Neural cell (in vitro differentiated cells): ENCODE data around the gene SMC4. TPM values are rescaled to one million over a fixed set of nuclear protein-coding genes. Genes with fewer than 3 reads are reported as not detected.

Experiments
- H2AFZ ChIP-seq: fragments of 200-600, 300-800 bp; sonication (generic), shearing (Covaris generic); 2 replicates; pipeline ENCODE4 v1.6.0; 2014; ENCODE audit warnings: low read depth, mild to moderate bottlenecking, antibody characterized with exemption, low read length, moderate library complexity
- H3F3A ChIP-seq: fragments of 200-600 bp; shearing (Covaris generic); 2 replicates; pipeline ENCODE4 v1.6.1; 2016; ENCODE audit warnings: mild to moderate bottlenecking, moderate library complexity, mixed read lengths, antibody characterized with exemption, low read length; ENCODE audit not compliant: insufficient read depth, poor library complexity, severe bottlenecking
- H3K27ac ChIP-seq: fragments of 200-600, 300-800 bp; sonication (generic), shearing (Covaris generic); 2 replicates; pipeline ENCODE4 v1.5.1; 2014; ENCODE audit warnings: mild to moderate bottlenecking, low read length, moderate library complexity
- H3K27me3 ChIP-seq: fragments of 300-800, 200-600 bp; sonication (generic), shearing (Covaris generic); 2 replicates; pipeline ENCODE4 v1.6.0; 2014; ENCODE audit warnings: mild to moderate bottlenecking, low read depth, low read length, moderate library complexity; ENCODE audit not compliant: insufficient read depth
- H3K36me3 ChIP-seq: fragments of 300-800, 200-600 bp; sonication (generic), shearing (Covaris generic); 2 replicates; pipeline ENCODE4 v1.5.1; 2014; ENCODE audit warnings: mild to moderate bottlenecking, antibody characterized with exemption, low read length, moderate library complexity; ENCODE audit not compliant: insufficient read depth
- H3K4me2 ChIP-seq: fragments of 300-800, 200-600 bp; sonication (generic), shearing (Covaris generic); 2 replicates; pipeline ENCODE4 v1.6.0; 2014; ENCODE audit warnings: mild to moderate bottlenecking, low read length
- H3K4me3 ChIP-seq: fragments of 300-800, 200-600 bp; sonication (generic), shearing (Covaris generic); 2 replicates; pipeline ENCODE4 v1.5.1; 2014; ENCODE audit warnings: mild to moderate bottlenecking, low read length, moderate library complexity
- H3K79me2 ChIP-seq: fragments of 200-600 bp; shearing (Covaris generic); replicated peaks from 2 replicates; pipeline ENCODE4 v1.6.0; 2014; ENCODE audit warnings: mild to moderate bottlenecking, low read length, moderate library complexity; ENCODE audit not compliant: insufficient read depth
- H3K9ac ChIP-seq: fragments of 300-800, 200-600 bp; sonication (generic), shearing (Covaris generic); 2 replicates; pipeline ENCODE4 v1.6.1; 2016; ENCODE audit warnings: mild to moderate bottlenecking, low read length, mixed read lengths
- H3K9me2 ChIP-seq: fragments of 200-600 bp; shearing (Covaris generic); 2 replicates; pipeline ENCODE4 v1.6.1; 2016; ENCODE audit warnings: mild to moderate bottlenecking, low read length, mixed read lengths; ENCODE audit not compliant: insufficient read depth
- H3K9me3 ChIP-seq: fragments of 200-600, 300-800 bp; sonication (generic), shearing (Covaris generic); 2 replicates; pipeline ENCODE4 v1.6.1; 2016; ENCODE audit warnings: mild to moderate bottlenecking, mixed run types, low read length, moderate library complexity, mixed read lengths
- H4K20me1 ChIP-seq: fragments of 200-600 bp; shearing (Covaris generic); 2 replicates; pipeline ENCODE4 v1.6.1; 2016; ENCODE audit warnings: mild to moderate bottlenecking, mixed run types; ENCODE audit not compliant: insufficient read depth
- EP300 ChIP-seq: fragments of 450-650 bp; conservative IDR thresholded peaks from 2 replicates; pipeline ENCODE4 v1.6.1; 2014; ENCODE audit warnings: antibody characterized with exemption, mild to moderate bottlenecking, moderate library complexity; ENCODE audit not compliant: poor library complexity, severe bottlenecking
- EZH2 ChIP-seq: fragments of 200-600, 300-800 bp; shearing (Covaris generic), sonication (generic); IDR thresholded peaks from 2 replicates; pipeline ENCODE4 v1.6.1; 2014; ENCODE audit warnings: antibody characterized with exemption, low read length, borderline replicate concordance, mild to moderate bottlenecking; ENCODE audit not compliant: insufficient read depth, poor library complexity, severe bottlenecking
- MXI1 ChIP-seq: fragments of 450-650 bp; conservative IDR thresholded peaks from 2 replicates; pipeline ENCODE4 v1.6.1; 2014; ENCODE audit warnings: antibody characterized with exemption, mild to moderate bottlenecking; ENCODE audit not compliant: poor library complexity, severe bottlenecking
- POLR2AphosphoS5 ChIP-seq: IDR thresholded peaks from 2 replicates; pipeline ENCODE4 v1.6.1; 2012
- RAD21 ChIP-seq: fragments of 450-650 bp; conservative IDR thresholded peaks from 2 replicates; pipeline ENCODE4 v1.6.1; 2014; ENCODE audit warnings: antibody characterized with exemption, mild to moderate bottlenecking, moderate library complexity
- SMC3 ChIP-seq: fragments of 450-650 bp; conservative IDR thresholded peaks from 2 replicates; pipeline ENCODE4 v1.6.1; 2014; ENCODE audit warnings: antibody characterized with exemption, mild to moderate bottlenecking, moderate library complexity; ENCODE audit not compliant: poor library complexity
- TAF1 ChIP-seq: IDR thresholded peaks from 2 replicates; pipeline ENCODE4 v1.6.1; 2012; ENCODE audit warnings: low read depth
- polyA plus RNA-seq: library from polyadenylated mRNA; depleted of rRNA; stranded (reverse); fragments of >200 nt; gene quantifications from 2 replicates; pipeline ENCODE4 v1.2.3, GENCODE V29; 2014
- TF ChIP-seq, protein P1 (sequence below): fragments of 450-650 bp; IDR thresholded peaks from 2 replicates; pipeline ENCODE4 v1.5.1; 2014; ENCODE audit warnings: antibody characterized with exemption, mild to moderate bottlenecking, moderate library complexity; ENCODE audit not compliant: poor library complexity, severe bottlenecking
- TF ChIP-seq, protein P2 (sequence below): IDR thresholded peaks from 2 replicates; pipeline ENCODE4 v1.6.1; 2012; ENCODE audit warnings: borderline replicate concordance

The SMC4 gene
- polyA plus RNA-seq, 1 donor from 2014 or later: 17.4 TPM

DNA sequence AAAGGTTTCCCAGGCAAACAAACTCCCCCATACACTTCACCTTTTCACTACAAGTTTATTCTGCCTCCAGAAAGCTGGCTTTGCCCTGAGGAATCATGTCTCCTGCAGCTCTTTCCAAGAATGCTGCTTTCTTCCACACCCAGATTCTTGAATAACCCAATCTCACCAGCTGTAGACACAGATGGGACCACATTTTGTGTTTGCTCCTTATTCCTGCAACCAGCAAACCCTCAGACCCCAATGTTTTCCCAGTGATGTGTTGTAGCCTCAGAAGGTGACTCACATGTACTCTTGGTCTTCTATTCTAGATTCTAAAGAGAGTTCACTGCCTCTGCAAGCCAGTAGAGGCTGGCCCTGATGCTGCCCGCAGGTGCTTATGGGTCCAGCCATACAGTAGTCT, 73.8 kb downstream of the SMC4 start:
- TF ChIP-seq, protein P1, sequence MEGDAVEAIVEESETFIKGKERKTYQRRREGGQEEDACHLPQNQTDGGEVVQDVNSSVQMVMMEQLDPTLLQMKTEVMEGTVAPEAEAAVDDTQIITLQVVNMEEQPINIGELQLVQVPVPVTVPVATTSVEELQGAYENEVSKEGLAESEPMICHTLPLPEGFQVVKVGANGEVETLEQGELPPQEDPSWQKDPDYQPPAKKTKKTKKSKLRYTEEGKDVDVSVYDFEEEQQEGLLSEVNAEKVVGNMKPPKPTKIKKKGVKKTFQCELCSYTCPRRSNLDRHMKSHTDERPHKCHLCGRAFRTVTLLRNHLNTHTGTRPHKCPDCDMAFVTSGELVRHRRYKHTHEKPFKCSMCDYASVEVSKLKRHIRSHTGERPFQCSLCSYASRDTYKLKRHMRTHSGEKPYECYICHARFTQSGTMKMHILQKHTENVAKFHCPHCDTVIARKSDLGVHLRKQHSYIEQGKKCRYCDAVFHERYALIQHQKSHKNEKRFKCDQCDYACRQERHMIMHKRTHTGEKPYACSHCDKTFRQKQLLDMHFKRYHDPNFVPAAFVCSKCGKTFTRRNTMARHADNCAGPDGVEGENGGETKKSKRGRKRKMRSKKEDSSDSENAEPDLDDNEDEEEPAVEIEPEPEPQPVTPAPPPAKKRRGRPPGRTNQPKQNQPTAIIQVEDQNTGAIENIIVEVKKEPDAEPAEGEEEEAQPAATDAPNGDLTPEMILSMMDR: no peak
- no peak for TF ChIP-seq MXI1
- TF ChIP-seq, protein P2, sequence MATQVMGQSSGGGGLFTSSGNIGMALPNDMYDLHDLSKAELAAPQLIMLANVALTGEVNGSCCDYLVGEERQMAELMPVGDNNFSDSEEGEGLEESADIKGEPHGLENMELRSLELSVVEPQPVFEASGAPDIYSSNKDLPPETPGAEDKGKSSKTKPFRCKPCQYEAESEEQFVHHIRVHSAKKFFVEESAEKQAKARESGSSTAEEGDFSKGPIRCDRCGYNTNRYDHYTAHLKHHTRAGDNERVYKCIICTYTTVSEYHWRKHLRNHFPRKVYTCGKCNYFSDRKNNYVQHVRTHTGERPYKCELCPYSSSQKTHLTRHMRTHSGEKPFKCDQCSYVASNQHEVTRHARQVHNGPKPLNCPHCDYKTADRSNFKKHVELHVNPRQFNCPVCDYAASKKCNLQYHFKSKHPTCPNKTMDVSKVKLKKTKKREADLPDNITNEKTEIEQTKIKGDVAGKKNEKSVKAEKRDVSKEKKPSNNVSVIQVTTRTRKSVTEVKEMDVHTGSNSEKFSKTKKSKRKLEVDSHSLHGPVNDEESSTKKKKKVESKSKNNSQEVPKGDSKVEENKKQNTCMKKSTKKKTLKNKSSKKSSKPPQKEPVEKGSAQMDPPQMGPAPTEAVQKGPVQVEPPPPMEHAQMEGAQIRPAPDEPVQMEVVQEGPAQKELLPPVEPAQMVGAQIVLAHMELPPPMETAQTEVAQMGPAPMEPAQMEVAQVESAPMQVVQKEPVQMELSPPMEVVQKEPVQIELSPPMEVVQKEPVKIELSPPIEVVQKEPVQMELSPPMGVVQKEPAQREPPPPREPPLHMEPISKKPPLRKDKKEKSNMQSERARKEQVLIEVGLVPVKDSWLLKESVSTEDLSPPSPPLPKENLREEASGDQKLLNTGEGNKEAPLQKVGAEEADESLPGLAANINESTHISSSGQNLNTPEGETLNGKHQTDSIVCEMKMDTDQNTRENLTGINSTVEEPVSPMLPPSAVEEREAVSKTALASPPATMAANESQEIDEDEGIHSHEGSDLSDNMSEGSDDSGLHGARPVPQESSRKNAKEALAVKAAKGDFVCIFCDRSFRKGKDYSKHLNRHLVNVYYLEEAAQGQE: no peak
- no peak for TF ChIP-seq EP300
- TF ChIP-seq EZH2: no peak
- no peak for TF ChIP-seq SMC3
- TF ChIP-seq TAF1: no peak
- TF ChIP-seq RAD21: no peak
- no peak for TF ChIP-seq POLR2AphosphoS5
- Histone ChIP-seq H3K4me2 (no peak overlapping the region), H2AFZ (no peak overlapping the region)

DNA sequence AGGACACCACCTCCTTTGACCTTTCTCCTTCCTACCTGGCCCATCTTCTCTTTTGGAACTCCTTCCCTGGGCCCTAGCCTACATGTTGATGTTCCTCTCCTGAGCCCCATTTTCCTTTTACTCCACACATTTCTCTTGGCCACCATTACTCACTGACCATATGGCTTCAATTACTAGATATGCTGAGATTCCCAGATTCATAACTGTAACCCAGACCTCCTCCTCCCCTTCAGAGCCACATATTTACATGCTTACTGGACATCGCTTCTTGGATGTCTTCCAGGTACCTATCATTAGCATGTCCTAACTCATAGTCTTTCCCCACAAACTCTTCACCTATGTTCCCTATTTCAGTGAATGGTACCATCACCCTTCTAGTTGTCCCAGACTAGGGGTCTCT, 74.5 kb downstream of the SMC4 start:
- H2AFZ ChIP-seq: no peak overlapping the region
- H3K27ac ChIP-seq: no peak overlapping the region
- H3K27me3 ChIP-seq: no peaks in the 10 kb centered on the region
- H3K9ac ChIP-seq: no peak overlapping the region
- no peaks in the 10 kb centered on the region for H3K9me2 ChIP-seq
- H3K4me3 ChIP-seq: no peak overlapping the region
- no peaks in the 10 kb centered on the region for H3F3A ChIP-seq
- H3K4me2 ChIP-seq: no peak overlapping the region
- H3K36me3 ChIP-seq: no peaks in the 10 kb centered on the region
- no peaks in the 10 kb centered on the region for H3K9me3 ChIP-seq
- no peaks in the 10 kb centered on the region for H3K79me2 ChIP-seq
- H4K20me1 ChIP-seq: no peaks in the 10 kb centered on the region
- TF ChIP-seq, protein P1: no peak
- no peak for TF ChIP-seq SMC3
- no peak for TF ChIP-seq MXI1
- no peak for TF ChIP-seq TAF1

More for the DNA sequence above, 73.8 kb downstream of the SMC4 start:
- H3F3A ChIP-seq: no peaks in the 10 kb centered on the region
- H3K36me3 ChIP-seq: no peaks in the 10 kb centered on the region
- H3K27ac ChIP-seq: no peak overlapping the region
- no peaks in the 10 kb centered on the region for H3K9me2 ChIP-seq
- no peaks in the 10 kb centered on the region for H3K9me3 ChIP-seq
- H3K9ac ChIP-seq: no peak overlapping the region
- H3K79me2 ChIP-seq: no peaks in the 10 kb centered on the region
- no peaks in the 10 kb centered on the region for H4K20me1 ChIP-seq
- no peak overlapping the region for H3K4me3 ChIP-seq
- no peaks in the 10 kb centered on the region for H3K27me3 ChIP-seq
